ENCODE data around the gene CUBN.

- no peak for TF ChIP-seq ATF1 (CRISPR knock-in tag; IDR thresholded peaks at IDR 0.05)
- no peak for TF ChIP-seq SP1 (IDR thresholded peaks at IDR 0.05)
- no peak for TF ChIP-seq SP1 (CRISPR knock-in tag; IDR thresholded peaks at IDR 0.05)
- TF ChIP-seq CEBPB (IDR thresholded peaks at IDR 0.05; ENCODE audit: borderline replicate concordance, low read depth, low read length), result no peak
- TF ChIP-seq HOXA5 (CRISPR knock-in tag; IDR thresholded peaks at IDR 0.05), result no peak
- no peak for TF ChIP-seq ZNF274 (CRISPR knock-in tag; IDR thresholded peaks at IDR 0.05)
- no peak for TF ChIP-seq U2AF2 (IDR thresholded peaks at IDR 0.05; ENCODE audit: low read depth, low read length)
- no peak for TF ChIP-seq ELF1 (CRISPR knock-in tag; IDR thresholded peaks at IDR 0.05)
- no peak for TF ChIP-seq ZNF460 (CRISPR knock-in tag; IDR thresholded peaks at IDR 0.05; ENCODE audit: borderline replicate concordance)
- TF ChIP-seq RAD21 (CRISPR knock-in tag; IDR thresholded peaks at IDR 0.05), result no peak
- TF ChIP-seq, protein P1, sequence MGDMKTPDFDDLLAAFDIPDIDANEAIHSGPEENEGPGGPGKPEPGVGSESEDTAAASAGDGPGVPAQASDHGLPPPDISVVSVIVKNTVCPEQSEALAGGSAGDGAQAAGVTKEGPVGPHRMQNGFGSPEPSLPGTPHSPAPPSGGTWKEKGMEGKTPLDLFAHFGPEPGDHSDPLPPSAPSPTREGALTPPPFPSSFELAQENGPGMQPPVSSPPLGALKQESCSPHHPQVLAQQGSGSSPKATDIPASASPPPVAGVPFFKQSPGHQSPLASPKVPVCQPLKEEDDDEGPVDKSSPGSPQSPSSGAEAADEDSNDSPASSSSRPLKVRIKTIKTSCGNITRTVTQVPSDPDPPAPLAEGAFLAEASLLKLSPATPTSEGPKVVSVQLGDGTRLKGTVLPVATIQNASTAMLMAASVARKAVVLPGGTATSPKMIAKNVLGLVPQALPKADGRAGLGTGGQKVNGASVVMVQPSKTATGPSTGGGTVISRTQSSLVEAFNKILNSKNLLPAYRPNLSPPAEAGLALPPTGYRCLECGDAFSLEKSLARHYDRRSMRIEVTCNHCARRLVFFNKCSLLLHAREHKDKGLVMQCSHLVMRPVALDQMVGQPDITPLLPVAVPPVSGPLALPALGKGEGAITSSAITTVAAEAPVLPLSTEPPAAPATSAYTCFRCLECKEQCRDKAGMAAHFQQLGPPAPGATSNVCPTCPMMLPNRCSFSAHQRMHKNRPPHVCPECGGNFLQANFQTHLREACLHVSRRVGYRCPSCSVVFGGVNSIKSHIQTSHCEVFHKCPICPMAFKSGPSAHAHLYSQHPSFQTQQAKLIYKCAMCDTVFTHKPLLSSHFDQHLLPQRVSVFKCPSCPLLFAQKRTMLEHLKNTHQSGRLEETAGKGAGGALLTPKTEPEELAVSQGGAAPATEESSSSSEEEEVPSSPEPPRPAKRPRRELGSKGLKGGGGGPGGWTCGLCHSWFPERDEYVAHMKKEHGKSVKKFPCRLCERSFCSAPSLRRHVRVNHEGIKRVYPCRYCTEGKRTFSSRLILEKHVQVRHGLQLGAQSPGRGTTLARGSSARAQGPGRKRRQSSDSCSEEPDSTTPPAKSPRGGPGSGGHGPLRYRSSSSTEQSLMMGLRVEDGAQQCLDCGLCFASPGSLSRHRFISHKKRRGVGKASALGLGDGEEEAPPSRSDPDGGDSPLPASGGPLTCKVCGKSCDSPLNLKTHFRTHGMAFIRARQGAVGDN (CRISPR knock-in tag; IDR thresholded peaks at IDR 0.05), result no peak
- no peak for TF ChIP-seq PHF8 (CRISPR knock-in tag; IDR thresholded peaks at IDR 0.05)
- TF ChIP-seq ZNF724P (CRISPR knock-in tag; IDR thresholded peaks at IDR 0.05; ENCODE audit: borderline replicate concordance), result no peak
- no peak for TF ChIP-seq ZFP36L1 (CRISPR knock-in tag; IDR thresholded peaks at IDR 0.05)
Observed at GRCh38 chr10:17154116-17154515, 24.5 kb upstream of the CUBN start.
